Glomerular visceral epithelial cell (primary cell): ENCODE results near the gene IKZF3.
"Not testable (repeated sequence)": the region's sequence is repeated elsewhere in the genome, so short reads cannot be mapped to it uniquely, and the experiment has no call there.

Experiments used
- DNase-seq: peaks from one replicate; pipeline ENCODE4 v3.0.0-alpha.2; 2016; ENCODE audit errors: extremely low spot score

Gene IKZF3

GRCh38 chr17:39716879-39717536 lies 147.1 kb downstream of the IKZF3 start:
- no peak for DNase-seq

GRCh38 chr17:39716073-39716818 lies 147.9 kb downstream of the IKZF3 start:
- no peak for DNase-seq

GRCh38 chr17:39715375-39716072 lies 148.6 kb downstream of the IKZF3 start:
- DNase-seq: no peak

GRCh38 chr17:39714234-39714633 lies 149.9 kb downstream of the IKZF3 start:
- DNase-seq: no peak

GRCh38 chr17:39711851-39712250 lies 152.3 kb downstream of the IKZF3 start:
- no peak for DNase-seq

GRCh38 chr17:39711071-39711470 lies 153.0 kb downstream of the IKZF3 start:
- not testable (repeated sequence) for DNase-seq

- DNase-seq: no peak
Observed at GRCh38 chr17:39709998-39710964, 153.8 kb downstream of the IKZF3 start.

- no peak for DNase-seq
Observed at GRCh38 chr17:39709319-39709997, 154.7 kb downstream of the IKZF3 start.
